ENCODE measurements around the gene KLF6. TPM values are rescaled to one million over a fixed set of nuclear protein-coding genes. Genes with fewer than 3 reads are reported as not detected.

Gene KLF6
- polyA plus RNA-seq, 1 experiment: 79.0 TPM

DNA sequence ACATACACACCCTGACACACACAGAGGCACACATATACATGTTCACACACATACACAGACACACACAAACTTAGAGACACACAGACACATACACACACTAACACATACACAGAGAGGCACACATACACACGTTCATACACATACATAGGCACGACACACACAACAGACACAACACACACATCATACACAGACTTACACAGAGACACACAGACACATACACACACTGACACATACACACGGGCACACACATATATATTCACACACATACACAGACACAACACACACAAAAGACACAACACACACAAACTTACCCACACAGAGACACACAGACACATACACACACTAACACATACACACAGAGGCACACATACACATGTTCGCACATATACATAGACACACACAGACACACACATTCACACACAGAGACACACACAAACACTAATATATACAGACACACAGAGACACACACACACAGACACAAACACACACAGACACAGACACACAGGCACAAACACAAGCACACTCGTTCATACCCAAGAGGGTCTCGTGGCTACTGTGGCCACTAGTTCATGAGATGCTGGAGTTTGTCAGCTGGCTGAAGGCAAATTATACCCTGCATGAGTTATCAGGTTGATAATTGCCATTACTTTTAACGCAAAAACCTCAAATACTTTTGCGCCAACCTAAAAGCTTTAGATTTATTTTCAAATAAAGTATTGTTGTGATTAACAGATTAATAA is 17.7 kb upstream of the KLF6 start:
- DNase-seq (ENCODE audit: low read depth): no peak
- H3K27me3 ChIP-seq (ENCODE audit: control insufficient read depth, insufficient read depth, low read length): no peaks in the 10 kb centered on the region
- ChIA-PET CTCF (no interaction called here), POLR2A (no interaction called here)
- H3K36me3 ChIP-seq (ENCODE audit: control insufficient read depth, insufficient read depth, low read length): no peaks in the 10 kb centered on the region
- no peak for TF ChIP-seq CTCF (IDR thresholded peaks at IDR 0.05; ENCODE audit: insufficient read depth, low read depth, low read length)
- no peak overlapping the region for H3K4me3 ChIP-seq (ENCODE audit: low read depth, low read length)

GRCh38 chr10:3801558-3802192 is 16.7 kb upstream of the KLF6 start:
- H3K27me3 ChIP-seq (ENCODE audit: control insufficient read depth, insufficient read depth, low read length): no peaks in the 10 kb centered on the region
- TF ChIP-seq CTCF (IDR thresholded peaks at IDR 0.05; ENCODE audit: insufficient read depth, low read depth, low read length): no peak
- no peak for DNase-seq (ENCODE audit: low read depth)
- CTCF ChIA-PET: interaction anchor here (0.9 kb wide), 1 partner anchor 9 kb away, joined by 3 read pairs; no protein-coding TSS in a partner anchor
- H3K4me3 ChIP-seq (ENCODE audit: low read depth, low read length): no peak overlapping the region
- H3K36me3 ChIP-seq (ENCODE audit: control insufficient read depth, insufficient read depth, low read length): no peaks in the 10 kb centered on the region
- POLR2A ChIA-PET: no interaction called here

GRCh38 chr10:3800586-3800985 is 15.6 kb upstream of the KLF6 start:
- ChIA-PET POLR2A (no interaction called here), CTCF (interaction anchor here (0.9 kb wide), 1 partner anchor 8 kb away, joined by 3 read pairs; no protein-coding TSS in a partner anchor)
- Histone ChIP-seq H3K36me3 (ENCODE audit: control insufficient read depth, insufficient read depth, low read length) (no peaks in the 10 kb centered on the region), H3K27me3 (ENCODE audit: control insufficient read depth, insufficient read depth, low read length) (no peaks in the 10 kb centered on the region), H3K4me3 (ENCODE audit: low read depth, low read length) (no peak overlapping the region)
- DNase-seq (ENCODE audit: low read depth): no peak
- no peak for TF ChIP-seq CTCF (IDR thresholded peaks at IDR 0.05; ENCODE audit: insufficient read depth, low read depth, low read length)

DNA sequence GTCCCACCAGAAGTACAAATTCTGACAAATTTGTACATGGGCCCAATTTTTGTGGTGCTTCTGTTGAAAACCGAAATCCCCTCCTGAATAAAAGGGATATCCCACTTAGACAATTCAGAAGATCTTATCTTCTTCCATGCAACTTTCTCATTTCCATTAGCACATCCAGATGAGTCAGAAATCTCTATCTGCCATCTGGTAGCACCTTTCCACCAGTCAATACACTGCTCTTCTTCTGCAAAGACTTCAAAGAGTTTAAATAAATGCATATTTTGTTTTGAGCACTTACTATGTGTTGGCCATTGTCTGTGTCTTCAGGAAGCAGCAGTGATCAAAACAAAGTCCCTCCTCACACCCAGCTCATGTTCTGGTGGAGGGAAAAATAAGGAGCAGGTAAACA is 12.7 kb upstream of the KLF6 start:
- H3K36me3 ChIP-seq (ENCODE audit: control insufficient read depth, insufficient read depth, low read length): no peaks in the 10 kb centered on the region
- POLR2A ChIA-PET: no interaction called here
- H3K27me3 ChIP-seq (ENCODE audit: control insufficient read depth, insufficient read depth, low read length): no peaks in the 10 kb centered on the region
- TF ChIP-seq CTCF (IDR thresholded peaks at IDR 0.05; ENCODE audit: insufficient read depth, low read depth, low read length): no peak
- no peak overlapping the region for H3K4me3 ChIP-seq (ENCODE audit: low read depth, low read length)
- CTCF ChIA-PET: no interaction called here
- DNase-seq (ENCODE audit: low read depth): no peak

DNA sequence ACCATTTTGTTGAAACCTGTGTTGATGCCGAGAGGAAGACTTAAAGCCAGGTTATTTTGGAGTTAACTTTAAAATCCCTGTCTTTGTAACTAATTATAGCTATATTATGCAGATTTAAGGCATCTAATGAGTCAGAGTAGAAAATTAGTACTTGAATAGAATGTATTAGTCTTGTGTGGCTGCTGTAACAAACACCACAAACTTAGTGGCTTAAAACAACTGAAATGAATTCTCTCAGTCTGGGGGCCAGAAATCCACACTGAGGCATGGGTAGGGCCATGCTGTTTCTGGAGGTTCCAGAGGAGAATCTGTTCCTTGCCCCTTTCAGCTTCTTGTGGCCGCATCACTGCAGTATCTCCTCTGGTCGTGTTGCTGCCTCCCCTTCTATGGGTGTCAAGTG is 8.5 kb upstream of the KLF6 start:
- ChIA-PET POLR2A (no interaction called here), CTCF (no interaction called here)
- H3K36me3 ChIP-seq (ENCODE audit: control insufficient read depth, insufficient read depth, low read length): no peaks in the 10 kb centered on the region
- no peak overlapping the region for H3K4me3 ChIP-seq (ENCODE audit: low read depth, low read length)
- H3K27me3 ChIP-seq (ENCODE audit: control insufficient read depth, insufficient read depth, low read length): no peaks in the 10 kb centered on the region
- no peak for TF ChIP-seq CTCF (IDR thresholded peaks at IDR 0.05; ENCODE audit: insufficient read depth, low read depth, low read length)
- no peak for DNase-seq (ENCODE audit: low read depth)
